HG03196 (cell line): ENCODE data around the gene FSTL1.

ENCODE experiments used
- ATAC-seq: cut with Tn5 transposase; IDR thresholded peaks from one replicate; pipeline ENCODE4 v1.9.1; 2021; ENCODE audit not compliant: unreplicated experiment

Gene FSTL1

DNA sequence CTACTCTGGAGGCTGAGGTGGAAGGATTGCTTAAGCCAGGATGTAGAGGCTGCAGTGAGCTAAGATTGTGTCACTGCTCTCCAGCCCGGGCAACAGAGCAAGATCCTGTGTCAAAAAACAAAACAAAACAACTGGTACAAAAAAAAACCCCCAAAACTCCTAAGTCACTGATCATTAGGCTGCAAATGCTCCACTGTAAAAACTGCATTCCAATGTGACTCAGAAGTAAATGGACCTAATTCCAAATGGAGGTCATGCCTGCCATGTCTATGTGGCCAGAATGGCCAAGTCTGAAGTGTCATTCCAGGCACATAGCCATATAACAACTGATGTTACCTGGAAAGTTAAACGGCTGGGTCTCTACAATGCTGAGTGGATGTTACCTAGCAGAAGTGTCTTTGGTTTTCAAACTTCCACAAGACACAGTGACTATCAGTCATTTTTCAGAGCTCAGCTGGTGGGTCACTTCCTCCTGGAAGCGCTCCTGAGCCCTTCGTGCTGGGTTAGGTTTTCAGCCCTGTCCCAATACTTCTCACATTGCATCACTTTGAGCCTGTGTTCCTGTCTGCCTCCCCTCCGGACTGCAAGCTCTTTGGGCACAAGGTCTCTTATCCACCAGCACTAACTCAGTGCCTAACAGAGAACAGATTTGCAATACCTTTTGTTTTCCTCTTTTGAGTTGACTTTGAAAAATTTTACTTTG lies 10.6 kb downstream of the FSTL1 start:
- ATAC-seq = no peak

DNA sequence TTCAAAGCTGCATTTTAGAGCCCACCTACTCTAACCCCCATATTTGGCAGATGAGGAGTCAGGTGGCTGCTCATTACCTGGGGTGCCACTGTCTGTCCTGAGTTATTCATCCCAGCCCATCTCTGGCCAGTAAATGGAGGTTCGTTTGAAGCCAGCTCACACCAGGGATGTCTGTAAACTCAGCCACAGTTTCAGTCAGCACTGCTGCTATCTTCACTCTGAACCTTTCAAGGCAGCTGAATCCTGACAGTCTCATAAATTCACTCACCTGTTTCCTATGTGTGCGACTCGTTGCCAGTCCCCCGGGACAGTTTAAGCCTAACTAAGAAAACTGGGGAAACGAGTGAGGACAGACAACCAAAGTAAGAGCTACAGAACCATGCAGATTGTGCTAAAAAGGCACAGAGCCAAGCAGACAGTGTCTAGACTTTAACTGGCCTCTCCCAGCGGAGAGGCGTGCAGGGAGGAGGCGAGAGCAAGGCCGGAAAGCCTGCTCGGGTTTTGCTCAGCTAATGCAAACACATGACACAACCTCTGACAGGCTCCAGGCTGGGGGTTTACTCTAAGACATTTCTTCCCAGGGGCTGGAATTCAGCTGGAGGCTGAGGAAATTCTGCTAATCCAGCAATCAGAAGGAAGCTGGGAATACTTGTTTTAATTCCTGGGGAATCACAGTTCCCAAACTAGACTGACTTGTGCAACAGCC lies 12.0 kb downstream of the FSTL1 start:
- ATAC-seq = no peak

DNA sequence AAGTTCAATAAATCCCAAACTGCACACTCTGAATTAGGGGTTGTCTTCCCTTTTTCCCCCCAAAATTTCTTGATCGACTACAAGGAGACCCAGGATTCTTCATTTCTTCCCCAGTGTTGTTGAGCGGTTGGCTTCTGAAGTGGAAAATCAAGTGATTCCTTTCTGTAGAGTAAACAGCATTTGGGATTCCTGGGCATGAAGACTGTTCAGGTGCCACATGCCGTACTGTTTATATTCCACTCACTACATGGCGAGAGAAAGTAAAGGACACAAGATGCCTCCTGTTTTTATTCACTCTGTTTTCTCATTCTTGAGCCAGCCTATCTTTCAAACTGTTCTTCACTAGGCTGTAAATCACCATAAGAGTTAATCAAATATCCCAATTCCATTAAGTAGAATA lies 12.6 kb downstream of the FSTL1 start:
- ATAC-seq = no peak

DNA sequence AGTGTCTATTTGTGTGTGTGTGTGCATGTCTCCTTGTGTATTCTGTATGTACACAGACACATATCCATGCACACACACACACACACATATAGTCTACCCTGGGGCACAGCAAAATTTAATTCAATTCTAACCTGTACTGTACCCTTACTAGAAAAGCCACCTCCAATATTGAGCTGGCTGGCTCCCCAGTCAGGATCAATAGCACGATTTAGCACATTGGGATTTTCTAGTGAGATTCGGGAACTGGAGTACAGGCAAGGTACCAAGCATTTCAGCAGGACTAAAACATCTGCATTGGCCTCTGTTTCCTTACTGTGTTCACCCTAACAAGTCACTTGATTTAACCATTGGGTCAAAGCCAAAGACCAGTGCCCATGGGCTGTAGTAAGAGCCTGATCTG lies 13.2 kb downstream of the FSTL1 start:
- no peak for ATAC-seq

DNA sequence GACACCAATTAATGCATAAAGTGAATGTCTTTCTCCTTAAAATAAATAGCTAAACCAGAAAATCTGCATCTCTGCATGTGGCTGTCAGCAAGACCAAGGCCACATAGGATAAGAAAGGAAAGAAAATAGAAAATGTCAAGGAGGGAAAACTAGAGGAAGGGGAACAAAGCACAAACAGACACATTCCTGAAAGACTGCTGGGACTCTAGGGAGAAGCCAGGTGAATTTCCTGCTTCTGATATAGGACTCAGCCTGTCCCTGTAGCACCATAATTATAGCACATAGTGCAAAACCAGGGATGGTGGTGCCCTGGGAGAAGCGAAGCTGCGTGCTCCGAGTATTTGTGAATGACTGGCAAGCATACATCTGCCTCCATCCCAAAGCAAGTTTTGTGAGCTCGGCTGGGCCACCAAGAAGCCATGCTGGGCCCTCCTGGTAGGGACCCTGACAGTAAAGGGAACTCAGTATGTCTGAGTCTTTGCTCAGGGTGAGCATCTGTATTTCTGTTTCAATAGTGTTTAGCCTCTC lies 14.2 kb downstream of the FSTL1 start:
- ATAC-seq = no peak

DNA sequence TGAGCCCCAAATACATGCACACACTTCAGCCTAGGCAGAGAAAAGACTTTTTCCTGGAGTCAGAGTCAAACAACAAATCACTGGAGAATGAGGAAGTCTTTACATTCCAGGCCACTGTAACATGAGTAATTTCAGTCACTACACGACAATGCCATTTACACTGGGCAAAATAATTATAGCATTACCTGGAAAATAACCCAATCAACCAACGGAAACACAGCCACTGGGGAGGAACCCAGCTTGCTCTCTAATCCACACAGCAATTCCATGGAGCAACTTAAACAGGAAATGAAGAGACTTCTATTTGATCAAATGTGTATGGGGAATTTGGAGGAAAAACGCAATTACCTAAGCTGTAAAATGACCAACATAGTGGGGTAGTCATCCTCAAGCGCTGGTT lies 15.2 kb downstream of the FSTL1 start:
- ATAC-seq = no peak

DNA sequence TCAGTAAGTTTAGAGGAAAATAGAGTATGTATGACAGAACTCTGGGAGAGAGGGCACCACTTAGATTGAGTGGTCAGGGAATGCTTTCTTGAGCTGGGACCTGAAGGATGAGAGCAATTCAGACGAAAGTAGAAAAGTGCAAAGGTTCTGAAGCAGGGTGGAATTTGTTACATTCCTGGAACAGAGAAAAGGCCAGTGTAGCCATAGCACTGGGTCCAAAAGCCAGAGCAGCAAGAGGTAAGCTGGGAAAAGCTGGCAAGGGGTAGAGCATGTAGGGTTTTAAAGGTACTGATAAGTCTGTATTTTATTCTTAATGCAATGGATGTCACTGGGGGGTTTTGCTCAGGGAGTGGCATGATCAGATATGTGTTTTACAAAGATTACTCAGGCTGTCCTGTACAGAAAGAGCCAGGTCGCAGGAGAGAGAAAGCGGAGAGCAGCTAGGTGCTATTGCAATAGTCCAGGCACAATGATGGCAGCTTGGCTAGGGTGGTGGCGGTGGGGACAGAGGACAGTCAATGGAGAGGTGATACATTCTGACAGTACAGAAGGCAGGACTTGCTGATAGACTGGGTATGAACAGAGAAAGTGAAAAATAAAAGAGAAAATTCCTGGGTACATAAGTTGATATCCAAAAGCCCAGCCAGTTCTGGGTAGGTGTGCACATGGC lies 17.0 kb downstream of the FSTL1 start:
- ATAC-seq = no peak

DNA sequence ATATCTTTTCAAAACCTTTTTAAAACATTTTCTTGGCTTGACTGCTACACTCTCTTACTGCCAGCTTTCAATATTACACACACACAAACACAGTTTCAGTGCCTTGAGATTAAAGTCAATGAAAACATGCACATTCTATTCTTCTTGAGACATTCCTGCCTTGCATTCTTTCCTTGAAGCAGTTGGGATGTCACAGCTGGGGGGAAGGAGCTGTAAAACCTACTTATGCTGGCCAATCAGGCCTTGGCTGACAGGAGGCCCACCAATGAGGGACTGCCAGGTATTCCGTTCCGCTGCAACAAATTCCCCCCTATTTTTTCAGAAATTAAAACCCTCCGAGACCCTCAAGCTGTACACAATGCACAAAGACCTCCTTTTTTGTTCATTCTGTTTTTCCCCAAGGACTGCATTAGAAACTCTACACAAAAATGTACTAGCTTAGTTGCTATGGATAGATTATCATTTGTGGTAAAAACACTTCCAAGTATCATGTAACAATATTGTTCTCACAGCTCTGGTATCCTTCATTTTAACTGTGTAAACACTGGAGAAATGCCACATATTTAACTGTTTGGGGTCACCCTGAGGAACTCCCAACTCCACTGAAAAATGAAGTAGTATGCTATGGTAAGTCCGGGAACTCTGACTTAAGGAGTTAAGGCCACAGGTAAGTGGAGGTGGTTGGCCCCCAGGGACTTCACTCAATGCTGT lies 18.5 kb downstream of the FSTL1 start:
- ATAC-seq = no peak

DNA sequence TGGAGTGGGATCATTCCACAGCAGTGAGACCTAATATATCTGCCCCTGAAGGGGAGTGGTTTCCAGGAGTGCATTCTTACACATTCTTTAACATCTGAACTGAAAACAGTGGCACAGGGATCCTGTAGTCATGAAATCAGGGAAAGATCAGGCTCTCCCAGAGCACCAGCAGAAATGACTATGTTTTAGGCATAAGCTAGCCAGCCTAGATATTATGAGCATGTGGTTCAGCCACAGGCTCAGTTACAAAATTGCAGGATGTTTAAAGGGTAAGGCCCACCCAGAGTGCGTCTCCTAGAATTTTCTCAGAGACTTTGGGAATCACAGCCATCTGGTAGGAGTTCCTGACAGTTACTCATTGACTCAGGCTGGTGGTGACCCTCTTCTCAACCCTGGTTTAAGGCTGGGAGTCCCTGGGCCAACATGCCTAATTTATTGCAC lies 20.9 kb downstream of the FSTL1 start:
- ATAC-seq = no peak

DNA sequence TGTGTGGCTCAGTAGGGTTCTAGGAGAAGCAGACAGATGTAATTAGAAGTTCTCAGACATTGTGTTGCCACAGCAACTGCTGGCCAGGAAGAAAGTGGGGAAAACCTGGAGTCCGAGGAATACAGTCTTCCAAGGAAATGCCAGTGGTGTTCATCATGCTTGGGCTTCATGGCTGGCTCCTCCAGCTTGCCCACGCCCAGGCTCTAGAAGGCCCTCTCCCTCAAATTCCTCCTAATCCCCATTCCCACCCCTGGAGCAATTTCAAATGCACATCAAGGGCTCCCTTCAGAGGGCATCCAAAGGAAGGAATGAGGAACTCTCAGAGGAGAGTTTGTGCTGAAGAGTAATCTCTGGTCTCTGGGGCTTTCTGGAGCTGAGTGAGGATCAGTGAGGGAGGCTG lies 21.9 kb downstream of the FSTL1 start:
- no peak for ATAC-seq

DNA sequence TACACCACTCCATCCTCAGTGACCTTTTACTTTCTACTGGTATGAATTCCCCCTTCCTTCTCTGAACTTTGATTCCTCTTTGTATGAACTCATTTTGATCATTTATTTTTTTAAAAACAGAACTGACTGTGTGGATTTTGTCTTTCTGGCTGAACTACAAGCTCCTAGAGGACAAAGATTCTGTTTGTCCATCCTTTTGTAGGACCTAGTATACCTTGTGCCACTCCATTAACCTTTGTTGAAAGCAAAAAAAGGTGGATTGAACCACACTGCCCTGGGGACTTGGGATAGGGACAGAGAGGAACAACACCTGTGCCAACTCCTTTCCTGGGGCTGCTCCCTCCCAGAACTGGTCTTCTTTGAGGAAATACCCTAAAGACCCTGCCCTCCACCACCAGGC lies 23.6 kb downstream of the FSTL1 start:
- ATAC-seq = no peak

DNA sequence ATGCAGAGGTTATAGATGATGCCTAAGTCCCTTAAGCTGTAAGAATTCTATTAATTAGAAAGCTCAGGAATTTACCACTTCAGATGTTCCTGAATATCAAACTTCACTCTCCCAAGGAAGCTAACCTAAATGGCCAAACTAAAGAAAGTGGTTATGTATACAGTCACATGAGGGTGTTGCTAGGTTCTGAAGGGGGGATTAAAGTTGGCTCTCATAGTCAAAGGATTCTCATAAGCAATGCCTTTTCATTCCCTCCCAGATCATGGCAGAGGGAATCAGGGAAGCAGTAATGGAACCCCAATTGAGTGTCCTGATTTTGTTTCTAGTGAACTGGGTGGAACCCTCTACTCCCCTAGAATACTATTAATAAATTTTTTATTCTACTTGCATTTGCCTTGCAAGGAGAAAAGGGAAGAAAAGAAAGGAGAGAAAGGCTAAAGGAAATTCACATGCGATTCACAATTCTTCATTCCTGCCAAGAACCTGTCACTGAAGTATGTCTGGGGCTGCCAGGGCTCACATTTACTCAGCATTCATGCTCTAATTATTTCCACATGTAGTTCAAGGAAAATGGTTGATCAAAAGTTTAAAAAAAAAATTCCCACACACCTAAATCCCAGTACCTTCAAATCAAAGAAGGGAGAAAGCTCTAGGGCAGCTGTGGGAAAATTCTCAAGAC lies 25.1 kb downstream of the FSTL1 start:
- no peak for ATAC-seq

DNA sequence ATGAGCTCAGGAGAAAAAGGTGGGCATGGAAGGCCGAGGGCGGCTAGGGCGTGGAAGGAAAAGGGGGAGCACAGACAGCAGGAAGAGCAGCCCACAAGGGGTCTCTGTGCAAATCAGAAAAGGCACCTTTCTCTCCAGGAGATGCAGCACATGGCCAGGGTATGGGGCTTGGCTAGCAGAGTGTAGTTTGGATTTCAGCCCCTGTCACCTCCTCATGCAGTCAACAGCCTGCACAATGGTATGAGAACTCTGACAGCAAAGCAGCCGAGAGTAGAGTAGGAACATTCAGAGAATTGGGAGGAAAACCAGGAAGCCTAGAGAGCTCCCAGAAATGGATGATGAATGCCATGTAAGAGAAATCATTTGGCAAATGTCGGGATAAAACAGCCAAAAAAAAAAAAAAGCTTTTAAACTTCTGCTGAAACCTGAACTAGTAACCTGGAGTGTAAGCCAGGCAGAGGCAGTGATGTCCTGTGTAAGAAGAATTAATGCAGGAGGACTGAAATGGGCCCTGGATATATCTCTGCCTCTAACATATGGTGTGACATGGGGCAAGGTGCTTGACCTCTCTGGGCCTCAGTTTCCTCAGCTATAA lies 25.7 kb downstream of the FSTL1 start:
- ATAC-seq = no peak

DNA sequence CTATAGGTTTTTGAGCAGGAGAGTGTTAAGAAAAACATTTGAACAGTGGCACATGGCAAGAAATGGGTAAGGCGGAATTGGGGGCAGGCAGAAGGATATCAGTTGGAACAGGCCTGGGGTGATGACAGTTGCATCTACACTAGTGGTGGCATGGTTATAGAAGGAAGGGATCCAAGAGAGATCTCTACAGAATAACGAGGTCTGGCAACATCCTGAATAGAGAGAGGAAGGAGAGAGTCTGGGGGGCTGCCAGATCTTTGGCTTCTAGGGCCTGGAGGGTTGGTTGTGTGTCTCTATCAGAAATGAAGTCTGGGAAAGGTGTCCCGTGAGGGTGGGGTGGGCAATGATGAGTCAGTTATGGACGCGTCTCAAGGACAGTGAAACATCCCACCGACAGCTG lies 26.3 kb downstream of the FSTL1 start:
- no peak for ATAC-seq

DNA sequence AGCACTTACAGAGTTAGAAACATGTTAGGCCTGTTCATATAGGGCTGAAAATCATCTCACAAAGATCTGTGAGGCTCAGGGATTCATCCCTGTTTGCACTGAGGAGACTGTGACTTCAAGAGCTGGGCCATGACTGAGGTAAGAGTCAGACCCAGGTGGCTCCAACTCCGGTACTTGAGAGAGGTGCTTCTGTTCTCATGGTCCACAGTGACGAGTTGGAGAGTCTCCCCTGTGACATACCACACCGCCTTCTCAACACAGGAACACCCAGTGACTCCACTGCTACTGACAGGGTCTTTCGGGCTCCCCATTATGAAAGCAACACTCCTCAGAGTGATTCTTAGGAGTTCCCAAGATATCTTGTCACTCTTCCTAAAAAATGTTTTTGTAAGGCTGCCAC lies 27.4 kb downstream of the FSTL1 start:
- no peak for ATAC-seq

DNA sequence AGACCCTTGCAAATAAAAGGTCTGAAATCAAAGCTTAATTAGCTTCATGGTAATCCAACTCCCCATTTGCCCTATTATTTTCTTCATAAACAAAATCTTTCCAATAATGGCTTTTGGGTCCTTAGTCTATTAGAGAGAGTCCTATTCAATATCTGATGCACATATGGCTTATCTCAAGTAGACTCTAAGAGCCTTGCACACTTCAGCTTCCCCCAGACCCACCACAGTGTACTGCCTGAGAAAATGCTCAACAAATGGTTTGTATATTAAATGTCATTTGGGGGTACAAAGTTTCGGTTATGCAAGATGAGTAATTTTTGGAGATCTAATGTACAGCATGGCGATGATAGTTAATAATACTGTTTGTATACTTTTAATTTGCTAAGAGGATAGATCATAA lies 28.9 kb downstream of the FSTL1 start:
- ATAC-seq = no peak

DNA sequence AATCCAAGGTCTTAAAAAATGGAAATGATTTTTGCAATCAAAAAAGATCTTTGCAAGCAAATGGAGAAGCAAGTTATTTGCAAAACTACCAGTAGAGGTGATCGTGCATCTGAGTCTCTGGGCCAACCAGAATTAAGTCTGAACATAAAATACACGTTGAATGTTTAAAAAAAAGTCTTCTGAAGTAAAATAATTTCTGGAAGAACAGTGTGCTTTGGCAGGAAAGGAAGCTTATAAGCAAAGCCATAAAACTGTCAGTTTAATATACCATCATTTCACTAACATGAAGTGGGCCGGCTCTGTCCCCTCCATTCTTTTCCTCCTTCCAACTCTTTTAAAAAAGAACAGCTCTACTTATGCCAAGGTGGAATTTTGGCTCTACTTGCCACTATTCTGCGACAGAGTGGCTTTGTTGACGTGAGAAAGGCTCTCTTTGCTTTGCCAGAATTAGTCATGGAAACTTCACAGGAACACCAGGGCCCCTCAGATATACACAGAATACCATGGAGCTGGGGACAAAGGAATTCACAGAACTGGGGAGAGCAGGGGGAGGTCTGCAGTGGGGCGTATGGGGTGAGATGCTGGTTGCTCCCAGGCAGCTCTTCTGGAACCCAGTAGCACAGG lies 29.8 kb downstream of the FSTL1 start:
- ATAC-seq = no peak

DNA sequence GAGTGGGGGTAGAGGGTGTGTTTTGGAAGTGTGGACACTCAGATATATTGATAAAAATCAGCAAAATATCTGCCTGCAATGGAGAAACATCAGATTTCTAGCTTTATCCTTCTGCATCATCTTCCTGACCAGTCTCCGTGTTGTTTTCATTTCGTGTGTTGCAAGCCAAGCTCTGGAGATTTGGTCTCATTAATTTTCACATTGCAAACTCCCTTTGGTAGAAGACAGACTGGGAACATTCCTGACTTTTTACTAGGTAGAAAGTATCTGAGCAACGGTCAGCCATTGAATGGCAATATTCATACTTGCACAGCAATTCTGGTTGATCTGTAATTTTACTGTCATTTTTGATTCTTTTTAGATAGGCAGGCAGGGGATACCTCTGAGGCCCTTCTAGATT lies 30.4 kb downstream of the FSTL1 start:
- no peak for ATAC-seq

DNA sequence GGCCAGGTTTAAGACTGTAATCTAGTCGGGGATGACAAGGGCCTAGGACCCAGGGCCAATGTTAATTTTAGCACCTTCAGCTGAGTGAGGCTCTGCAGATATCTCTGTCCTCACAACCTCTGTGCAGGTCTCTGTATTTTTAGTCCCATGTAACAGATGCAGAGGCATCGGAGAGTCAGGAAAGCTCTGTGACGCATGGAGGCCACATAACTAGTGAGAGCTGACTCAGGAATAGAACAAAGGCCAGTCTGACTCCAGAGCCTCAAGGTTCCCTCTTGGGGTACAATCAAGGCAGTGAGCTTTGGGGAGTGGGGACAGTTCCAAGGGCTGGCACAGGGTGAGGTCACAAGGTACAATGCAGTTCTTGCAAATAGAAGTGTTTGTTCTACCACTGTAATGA lies 31.0 kb downstream of the FSTL1 start:
- ATAC-seq = no peak

DNA sequence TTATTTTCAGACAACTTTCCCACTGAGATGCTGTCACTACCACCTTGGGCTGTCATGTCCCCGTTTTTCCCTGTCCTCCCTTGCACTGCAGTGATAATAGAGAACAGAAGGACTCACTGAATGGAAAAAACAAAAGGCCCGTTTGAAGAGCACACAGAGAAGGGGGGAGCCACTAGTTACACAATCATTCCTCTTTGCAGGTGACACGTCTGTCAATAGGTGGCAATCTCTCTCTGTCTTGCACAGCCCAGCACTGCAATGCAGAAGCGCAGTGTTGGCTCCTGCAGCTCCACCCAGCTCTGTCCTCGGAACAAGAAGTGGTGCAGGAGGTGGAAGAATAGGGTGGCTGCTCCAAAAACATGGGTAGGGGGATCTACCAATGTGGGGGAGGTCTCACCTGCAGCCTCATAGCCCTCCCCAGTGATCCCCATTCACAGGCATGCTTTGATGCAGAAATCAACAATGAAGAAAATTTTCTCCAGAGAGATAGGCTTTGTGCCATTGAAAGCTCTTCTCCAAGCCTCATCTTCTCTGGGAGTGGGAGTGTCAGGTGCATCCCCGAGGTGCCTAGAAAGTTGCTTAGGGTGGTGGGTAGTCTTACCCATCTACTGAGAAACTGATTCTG lies 31.8 kb downstream of the FSTL1 start:
- peak; percentile 50 for ATAC-seq
